NB4 (cell line): ENCODE data around the gene KCNQ1.

Experiments used
- MYC ChIP-seq: IDR thresholded peaks from 2 replicates; pipeline ENCODE4 v1.6.1; 2011; ENCODE audit warnings: low read depth, low read length
- POLR2A ChIP-seq: IDR thresholded peaks from 2 replicates; pipeline ENCODE4 v1.6.1; 2011; ENCODE audit warnings: mild to moderate bottlenecking; ENCODE audit not compliant: insufficient read length; ENCODE audit errors: extremely low read depth
- TF ChIP-seq, protein P1 (sequence below): IDR thresholded peaks from one replicate; pipeline ENCODE4 v1.5.1; 2012; ENCODE audit warnings: low read depth, low read length

DNA sequence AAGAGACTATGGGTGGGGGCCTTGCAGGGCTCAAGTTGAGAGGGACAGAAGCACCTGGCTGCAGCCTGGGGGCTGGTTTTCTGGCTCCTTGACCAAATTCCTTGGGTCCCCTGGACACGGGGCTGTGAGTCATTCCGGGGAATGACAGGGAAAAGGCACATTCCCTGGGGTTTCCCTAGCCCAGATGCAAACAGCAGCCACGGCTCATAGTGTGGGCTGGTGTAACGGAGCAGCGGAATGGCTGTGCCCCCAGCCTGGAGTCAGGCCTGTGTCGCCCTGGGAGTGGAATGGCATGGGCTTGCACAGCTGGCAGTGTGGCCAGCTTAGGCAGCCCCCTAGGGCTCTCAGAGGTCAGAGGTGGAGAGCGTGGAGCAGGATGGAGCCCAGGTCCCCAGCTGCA, 332.6 kb downstream of the KCNQ1 start:
- TF ChIP-seq, protein P1, sequence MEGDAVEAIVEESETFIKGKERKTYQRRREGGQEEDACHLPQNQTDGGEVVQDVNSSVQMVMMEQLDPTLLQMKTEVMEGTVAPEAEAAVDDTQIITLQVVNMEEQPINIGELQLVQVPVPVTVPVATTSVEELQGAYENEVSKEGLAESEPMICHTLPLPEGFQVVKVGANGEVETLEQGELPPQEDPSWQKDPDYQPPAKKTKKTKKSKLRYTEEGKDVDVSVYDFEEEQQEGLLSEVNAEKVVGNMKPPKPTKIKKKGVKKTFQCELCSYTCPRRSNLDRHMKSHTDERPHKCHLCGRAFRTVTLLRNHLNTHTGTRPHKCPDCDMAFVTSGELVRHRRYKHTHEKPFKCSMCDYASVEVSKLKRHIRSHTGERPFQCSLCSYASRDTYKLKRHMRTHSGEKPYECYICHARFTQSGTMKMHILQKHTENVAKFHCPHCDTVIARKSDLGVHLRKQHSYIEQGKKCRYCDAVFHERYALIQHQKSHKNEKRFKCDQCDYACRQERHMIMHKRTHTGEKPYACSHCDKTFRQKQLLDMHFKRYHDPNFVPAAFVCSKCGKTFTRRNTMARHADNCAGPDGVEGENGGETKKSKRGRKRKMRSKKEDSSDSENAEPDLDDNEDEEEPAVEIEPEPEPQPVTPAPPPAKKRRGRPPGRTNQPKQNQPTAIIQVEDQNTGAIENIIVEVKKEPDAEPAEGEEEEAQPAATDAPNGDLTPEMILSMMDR = no peak
- TF ChIP-seq MYC (no peak), POLR2A (no peak)
